ENCODE results near the gene BZW1. TPM values are rescaled to one million over a fixed set of nuclear protein-coding genes. Genes with fewer than 3 reads are reported as not detected.

BZW1 gene
- polyA plus RNA-seq, 1 donor (not counting 4 experiments of a cell fraction or from before 2014, with no cell fraction given) = 402 TPM

GRCh38 chr2:200786826-200787225 lies 24.9 kb upstream of the BZW1 start:
- Histone ChIP-seq H3K4me3 (ENCODE audit: control insufficient read depth in 2 of 3, extremely low read depth in 1 of 3, insufficient read depth in 2 of 3, low read depth in 1 of 3, low read length in 3 of 3) (peak overlapping the region in 2 of 3 experiments; percentile 35 to 36), H3K79me2 (ENCODE audit: control insufficient read depth, insufficient read depth, low read length) (no peaks in the 10 kb centered on the region), H3K36me3 (ENCODE audit: control insufficient read depth in 2 of 2, extremely low read depth in 1 of 2, insufficient read depth in 2 of 2, low read length in 2 of 2) (no peaks in the 10 kb centered on the region), H3K9ac (ENCODE audit: control insufficient read depth, extremely low read depth, insufficient read depth, low read length) (peak overlapping the region; percentile 76), H3K27ac (ENCODE audit: control insufficient read depth, insufficient read depth, low read length) (peak overlapping the region; percentile 99), H3K9me3 (ENCODE audit: control insufficient read depth, low read depth, low read length) (no peaks in the 10 kb centered on the region), H2AFZ (ENCODE audit: control insufficient read depth, low read length) (peak overlapping the region; percentile 25), H3K4me1 (ENCODE audit: control insufficient read depth, extremely low read depth, insufficient read depth, low read length) (peaks cover 32% of the 10 kb centered on the region), H4K20me1 (ENCODE audit: control insufficient read depth, extremely low read depth, insufficient read depth, low read length) (no peaks in the 10 kb centered on the region), H3K9me1 (ENCODE audit: control insufficient read depth, extremely low read depth, insufficient read depth, low read length) (no peaks in the 10 kb centered on the region), H3K4me2 (ENCODE audit: control insufficient read depth, extremely low read depth, insufficient read depth, low read depth, low read length) (peak overlapping the region; percentile 81), H3K27me3 (ENCODE audit: control insufficient read depth, extremely low read depth, insufficient read depth, low read length) (no peaks in the 10 kb centered on the region)
- dilution Hi-C loops (cut with MboI; ENCODE audit: extremely low pct_ligation_motif_present, low sequenced_read_pairs) = no loop called here
- no peak for TF ChIP-seq EZH2 (IDR thresholded peaks at IDR 0.05; ENCODE audit: low read length)
- TF ChIP-seq CTCF (optimal IDR thresholded peaks at IDR 0.05 in 1 of 3, IDR thresholded peaks at IDR 0.05 in 1 of 3, conservative IDR thresholded peaks at IDR 0.05 in 1 of 3; ENCODE audit: extremely low read depth in 1 of 3, insufficient read depth in 2 of 3, low read length in 3 of 3) = no peak
- DNase-seq (ENCODE audit: low read depth, low spot score) (peak; percentile 56), FAIRE-seq (no peak)

- peak; percentile 85 for DNase-seq (ENCODE audit: low read depth, low spot score)
- TF ChIP-seq CTCF (optimal IDR thresholded peaks at IDR 0.05 in 1 of 3, IDR thresholded peaks at IDR 0.05 in 1 of 3, conservative IDR thresholded peaks at IDR 0.05 in 1 of 3; ENCODE audit: extremely low read depth in 1 of 3, insufficient read depth in 2 of 3, low read length in 3 of 3) (no peak), EZH2 (IDR thresholded peaks at IDR 0.05; ENCODE audit: low read length) (no peak)
- FAIRE-seq = peak; percentile 83
- no peaks in the 10 kb centered on the region for H3K9me1 ChIP-seq (ENCODE audit: control insufficient read depth, extremely low read depth, insufficient read depth, low read length)
- H3K4me3 ChIP-seq (ENCODE audit: control insufficient read depth in 2 of 3, extremely low read depth in 1 of 3, insufficient read depth in 2 of 3, low read depth in 1 of 3, low read length in 3 of 3) = peak overlapping the region in 2 of 3 experiments; percentile 36 to 41
- H3K27ac ChIP-seq (ENCODE audit: control insufficient read depth, insufficient read depth, low read length) = peak overlapping the region; percentile 99
- no peaks in the 10 kb centered on the region for H3K79me2 ChIP-seq (ENCODE audit: control insufficient read depth, insufficient read depth, low read length)
- no peaks in the 10 kb centered on the region for H4K20me1 ChIP-seq (ENCODE audit: control insufficient read depth, extremely low read depth, insufficient read depth, low read length)
- H3K9me3 ChIP-seq (ENCODE audit: control insufficient read depth, low read depth, low read length) = no peaks in the 10 kb centered on the region
- H3K4me2 ChIP-seq (ENCODE audit: control insufficient read depth, extremely low read depth, insufficient read depth, low read depth, low read length) = peak overlapping the region; percentile 81
- peak overlapping the region; percentile 85 for H2AFZ ChIP-seq (ENCODE audit: control insufficient read depth, low read length)
- dilution Hi-C loops (cut with MboI; ENCODE audit: extremely low pct_ligation_motif_present, low sequenced_read_pairs) = no loop called here
- peak overlapping the region; percentile 76 for H3K9ac ChIP-seq (ENCODE audit: control insufficient read depth, extremely low read depth, insufficient read depth, low read length)
- H3K4me1 ChIP-seq (ENCODE audit: control insufficient read depth, extremely low read depth, insufficient read depth, low read length) = peaks cover 29% of the 10 kb centered on the region
- H3K36me3 ChIP-seq (ENCODE audit: control insufficient read depth in 2 of 2, extremely low read depth in 1 of 2, insufficient read depth in 2 of 2, low read length in 2 of 2) = no peaks in the 10 kb centered on the region
- no peaks in the 10 kb centered on the region for H3K27me3 ChIP-seq (ENCODE audit: control insufficient read depth, extremely low read depth, insufficient read depth, low read length)
These were observed 24.2 kb upstream of the BZW1 start for GRCh38 chr2:200787351-200788120.
